22Rv1 (cell line): Measurements from ENCODE around the gene RAMP3.

Experiments used
- CTCF ChIP-seq: fragments of 450-650 bp; IDR thresholded peaks from 2 replicates; pipeline ENCODE4 v1.5.1; 2017; ENCODE audit warnings: mild to moderate bottlenecking
- ZFX ChIP-seq: fragments of 450-650 bp; IDR thresholded peaks from 2 replicates; pipeline ENCODE4 v1.6.1; 2017; ENCODE audit warnings: antibody characterized with exemption, borderline replicate concordance

- no peak for TF ChIP-seq CTCF
- TF ChIP-seq ZFX, result no peak
Measured at GRCh38 chr7:45193828-45194227, 36.2 kb downstream of the RAMP3 start.
